Ishikawa (cell line): ENCODE results near the gene MAGI1.

Experiments
- CEBPB ChIP-seq: IDR thresholded peaks from 2 replicates; pipeline ENCODE4 v1.6.1; 2012
- CREB1 ChIP-seq: IDR thresholded peaks from 2 replicates; pipeline ENCODE4 v1.6.1; 2012; ENCODE audit warnings: low read depth
- EGR1 ChIP-seq: IDR thresholded peaks from 2 replicates; pipeline ENCODE4 v1.6.1; 2012
- EP300 ChIP-seq: IDR thresholded peaks from 2 replicates; pipeline ENCODE4 v1.6.1; 2012; ENCODE audit warnings: borderline replicate concordance
- RAD21 ChIP-seq: IDR thresholded peaks from 2 replicates; pipeline ENCODE4 v1.6.1; 2012; ENCODE audit warnings: low read depth
- TEAD4 ChIP-seq: IDR thresholded peaks from 2 replicates; pipeline ENCODE4 v1.6.1; 2012
- YY1 ChIP-seq: IDR thresholded peaks from 2 replicates; pipeline ENCODE4 v1.6.1; 2012; ENCODE audit warnings: low read depth
- TF ChIP-seq, protein P1 (sequence below): IDR thresholded peaks from 2 replicates; pipeline ENCODE4 v1.6.1; 2012
- TF ChIP-seq, protein P2 (sequence below): IDR thresholded peaks from 2 replicates; pipeline ENCODE4 v1.6.1; 2012; ENCODE audit warnings: low read depth, mild to moderate bottlenecking

DNA sequence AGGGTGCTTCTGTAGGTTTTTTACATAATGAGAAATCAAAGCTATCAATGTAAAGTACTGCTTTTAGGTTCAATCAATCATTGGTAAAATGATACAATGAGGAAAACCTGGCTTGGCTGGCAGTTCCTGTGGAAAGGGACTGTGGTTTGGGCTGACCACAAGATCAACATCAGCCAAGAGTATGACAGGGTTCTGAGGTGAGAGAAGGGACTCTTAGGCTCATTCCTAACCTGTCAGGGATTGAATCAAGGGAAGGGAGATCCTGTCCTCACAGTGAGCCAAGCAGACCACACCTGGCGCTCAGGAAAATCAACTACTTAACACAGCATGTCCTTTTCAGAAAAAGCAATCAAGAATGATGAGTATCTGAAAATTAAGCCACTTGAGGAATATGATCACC is 111.1 kb downstream of the MAGI1 start:
- no peak for TF ChIP-seq CEBPB
- TF ChIP-seq, protein P1, sequence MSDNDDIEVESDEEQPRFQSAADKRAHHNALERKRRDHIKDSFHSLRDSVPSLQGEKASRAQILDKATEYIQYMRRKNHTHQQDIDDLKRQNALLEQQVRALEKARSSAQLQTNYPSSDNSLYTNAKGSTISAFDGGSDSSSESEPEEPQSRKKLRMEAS: no peak
- no peak for TF ChIP-seq EGR1
- no peak for TF ChIP-seq EP300
- TF ChIP-seq, protein P2, sequence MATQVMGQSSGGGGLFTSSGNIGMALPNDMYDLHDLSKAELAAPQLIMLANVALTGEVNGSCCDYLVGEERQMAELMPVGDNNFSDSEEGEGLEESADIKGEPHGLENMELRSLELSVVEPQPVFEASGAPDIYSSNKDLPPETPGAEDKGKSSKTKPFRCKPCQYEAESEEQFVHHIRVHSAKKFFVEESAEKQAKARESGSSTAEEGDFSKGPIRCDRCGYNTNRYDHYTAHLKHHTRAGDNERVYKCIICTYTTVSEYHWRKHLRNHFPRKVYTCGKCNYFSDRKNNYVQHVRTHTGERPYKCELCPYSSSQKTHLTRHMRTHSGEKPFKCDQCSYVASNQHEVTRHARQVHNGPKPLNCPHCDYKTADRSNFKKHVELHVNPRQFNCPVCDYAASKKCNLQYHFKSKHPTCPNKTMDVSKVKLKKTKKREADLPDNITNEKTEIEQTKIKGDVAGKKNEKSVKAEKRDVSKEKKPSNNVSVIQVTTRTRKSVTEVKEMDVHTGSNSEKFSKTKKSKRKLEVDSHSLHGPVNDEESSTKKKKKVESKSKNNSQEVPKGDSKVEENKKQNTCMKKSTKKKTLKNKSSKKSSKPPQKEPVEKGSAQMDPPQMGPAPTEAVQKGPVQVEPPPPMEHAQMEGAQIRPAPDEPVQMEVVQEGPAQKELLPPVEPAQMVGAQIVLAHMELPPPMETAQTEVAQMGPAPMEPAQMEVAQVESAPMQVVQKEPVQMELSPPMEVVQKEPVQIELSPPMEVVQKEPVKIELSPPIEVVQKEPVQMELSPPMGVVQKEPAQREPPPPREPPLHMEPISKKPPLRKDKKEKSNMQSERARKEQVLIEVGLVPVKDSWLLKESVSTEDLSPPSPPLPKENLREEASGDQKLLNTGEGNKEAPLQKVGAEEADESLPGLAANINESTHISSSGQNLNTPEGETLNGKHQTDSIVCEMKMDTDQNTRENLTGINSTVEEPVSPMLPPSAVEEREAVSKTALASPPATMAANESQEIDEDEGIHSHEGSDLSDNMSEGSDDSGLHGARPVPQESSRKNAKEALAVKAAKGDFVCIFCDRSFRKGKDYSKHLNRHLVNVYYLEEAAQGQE: no peak
- no peak for TF ChIP-seq YY1
- TF ChIP-seq TEAD4: no peak
- no peak for TF ChIP-seq RAD21
- TF ChIP-seq CREB1: no peak
